GM21576 (cell line): ENCODE data around the gene CCPG1.
"Not testable (repeated sequence)": the region's sequence is repeated elsewhere in the genome, so short reads cannot be mapped to it uniquely, and the experiment has no call there.

Experiments
- ATAC-seq: cut with Tn5 transposase; IDR thresholded peaks from one replicate; pipeline ENCODE4 v1.9.1; 2021; ENCODE audit warnings: mild to moderate bottlenecking, moderate library complexity; ENCODE audit not compliant: unreplicated experiment

The CCPG1 gene

GRCh38 chr15:55408012-55408928 lies at the start of gene CCPG1, which contains the start of gene PIERCE2:
Gene CCPG1, minus strand, starts transcription at chr15:55408359. Its CDS starts 18,935 bp downstream, at chr15:55389424.
Gene PIERCE2, plus strand, starts transcription at chr15:55408495. Its CDS starts 274 bp downstream, at chr15:55408769.
- ATAC-seq = peak; percentile 90

- ATAC-seq = no peak
Observed at GRCh38 chr15:55457401-55458022, 49.4 kb upstream of the CCPG1 start.

DNA sequence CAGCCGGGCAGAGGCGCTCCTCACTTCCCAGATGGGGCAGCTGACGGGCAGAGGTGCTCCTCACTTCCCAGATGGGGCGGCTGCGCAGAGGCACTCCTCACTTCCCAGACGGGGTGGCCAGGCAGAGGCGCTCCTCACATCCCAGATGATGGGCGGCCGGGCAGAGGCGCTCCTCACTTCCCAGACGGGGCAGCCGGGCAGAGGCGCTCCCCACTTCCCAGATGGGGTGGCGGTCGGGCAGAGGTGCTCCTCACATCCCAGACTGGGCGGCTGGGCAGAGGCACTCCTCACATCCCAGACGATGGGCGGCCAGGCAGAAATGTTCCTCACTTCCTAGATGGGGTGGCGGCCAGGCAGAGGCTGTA lies 38.9 kb upstream of the CCPG1 start:
- not testable (repeated sequence) for ATAC-seq

DNA sequence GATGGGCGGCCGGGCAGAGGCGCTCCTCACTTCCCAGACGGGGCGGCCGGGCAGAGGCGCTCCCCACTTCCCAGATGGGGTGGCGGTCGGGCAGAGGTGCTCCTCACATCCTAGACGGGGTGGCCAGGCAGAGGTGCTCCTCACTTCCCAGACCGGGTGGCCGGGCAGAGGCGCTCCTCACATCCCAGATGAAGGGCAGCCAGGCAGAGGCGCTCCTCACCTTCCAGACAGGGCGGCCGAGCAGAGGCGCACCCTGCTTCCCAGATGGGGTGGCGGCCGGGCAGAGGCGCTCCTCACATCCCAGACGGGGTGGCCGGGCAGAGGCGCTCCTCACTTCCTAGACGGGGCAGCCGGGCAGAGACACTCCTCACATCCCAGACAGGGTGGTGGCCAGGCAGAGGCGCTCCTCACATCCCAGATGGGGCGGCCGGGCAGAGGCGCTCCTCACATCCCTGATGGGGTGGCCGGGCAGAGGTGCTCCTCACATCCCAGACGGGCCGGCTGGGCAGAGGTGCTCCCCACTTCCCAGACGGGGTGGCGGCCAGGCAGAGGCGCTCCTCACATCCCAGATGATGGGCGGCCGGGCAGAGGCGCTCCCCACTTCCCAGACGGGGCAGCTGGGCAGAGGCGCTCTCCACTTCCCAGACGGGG lies 38.3 kb upstream of the CCPG1 start:
- ATAC-seq = not testable (repeated sequence)

DNA sequence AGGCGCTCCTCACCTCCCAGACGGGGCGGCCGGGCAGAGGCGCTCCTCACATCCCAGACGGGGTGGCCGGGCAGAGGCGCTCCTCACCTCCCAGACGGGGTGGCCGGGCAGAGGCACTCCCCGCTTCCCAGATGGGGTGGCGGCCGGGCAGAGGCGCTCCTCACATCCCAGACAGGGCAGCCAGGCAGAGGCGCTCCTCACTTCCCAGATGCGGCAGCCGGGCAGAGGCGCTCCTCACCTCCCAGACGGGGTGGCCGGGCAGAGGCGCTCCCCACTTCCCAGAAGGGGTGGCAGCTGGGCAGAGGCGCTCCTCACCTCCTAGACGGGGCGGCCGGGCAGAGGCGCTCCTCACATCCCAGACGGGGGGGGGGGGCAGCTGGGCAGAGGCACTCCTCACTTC lies 37.8 kb upstream of the CCPG1 start:
- not testable (repeated sequence) for ATAC-seq

DNA sequence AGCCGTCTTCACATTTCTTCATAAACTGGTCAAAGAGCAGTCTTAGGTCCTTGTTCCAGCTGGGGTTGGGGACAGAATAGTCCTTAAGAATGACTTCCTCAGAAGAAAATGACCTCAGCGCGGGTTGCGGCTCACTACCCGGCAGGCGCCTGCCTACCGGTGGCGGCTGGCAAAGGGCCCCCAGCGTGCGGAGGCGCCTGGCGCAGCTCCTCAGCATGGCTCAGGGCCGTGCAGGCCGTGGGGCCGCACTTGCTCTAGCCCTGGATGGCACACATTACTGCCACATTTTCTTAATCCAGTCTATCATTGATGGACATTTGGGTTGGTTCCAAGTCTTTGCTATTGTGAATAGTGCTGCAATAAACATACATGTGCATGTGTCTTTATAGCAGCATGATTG lies 35.0 kb upstream of the CCPG1 start:
- not testable (repeated sequence) for ATAC-seq

GRCh38 chr15:55434989-55435825 lies 27.0 kb upstream of the CCPG1 start:
- no peak for ATAC-seq

- ATAC-seq = no peak
Observed at GRCh38 chr15:55422089-55422488, 13.9 kb upstream of the CCPG1 start.

DNA sequence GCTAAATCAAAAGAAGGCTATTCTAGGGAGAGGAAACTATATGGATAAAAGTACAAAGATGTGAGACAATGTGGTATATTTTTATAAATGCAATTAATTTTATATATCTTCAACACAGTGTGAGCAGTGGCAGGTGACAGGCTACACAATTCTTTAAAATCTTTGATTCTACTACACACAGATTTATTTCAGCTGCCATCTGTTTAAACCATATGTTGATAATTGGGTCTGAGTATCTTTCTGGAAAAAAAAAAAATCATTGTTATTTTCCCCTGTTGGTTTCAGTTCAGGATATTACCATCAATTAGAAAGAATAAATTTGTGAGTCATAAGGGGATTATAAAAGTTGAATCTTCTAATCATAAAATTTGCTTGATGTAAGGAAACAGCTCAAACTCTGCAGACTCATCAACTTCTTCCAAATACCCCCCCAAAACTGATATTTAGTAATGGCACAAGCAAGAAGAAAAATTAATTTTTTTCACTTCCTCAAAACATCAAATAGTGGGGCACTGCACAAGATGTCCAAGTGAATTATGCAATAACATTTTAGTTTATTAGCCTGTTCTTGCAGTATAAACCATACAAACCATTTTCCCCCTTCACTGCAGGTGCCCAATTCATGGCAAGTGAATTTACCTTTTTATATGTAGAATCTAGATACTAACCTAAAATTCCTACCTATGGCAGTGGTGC lies 12.2 kb upstream of the CCPG1 start:
- ATAC-seq = no peak

- ATAC-seq = not testable (repeated sequence)
Observed at GRCh38 chr15:55417678-55418077, 9.5 kb upstream of the CCPG1 start.

- not testable (repeated sequence) for ATAC-seq
Observed at GRCh38 chr15:55408976-55409375, 817 bp upstream of the CCPG1 start.

DNA sequence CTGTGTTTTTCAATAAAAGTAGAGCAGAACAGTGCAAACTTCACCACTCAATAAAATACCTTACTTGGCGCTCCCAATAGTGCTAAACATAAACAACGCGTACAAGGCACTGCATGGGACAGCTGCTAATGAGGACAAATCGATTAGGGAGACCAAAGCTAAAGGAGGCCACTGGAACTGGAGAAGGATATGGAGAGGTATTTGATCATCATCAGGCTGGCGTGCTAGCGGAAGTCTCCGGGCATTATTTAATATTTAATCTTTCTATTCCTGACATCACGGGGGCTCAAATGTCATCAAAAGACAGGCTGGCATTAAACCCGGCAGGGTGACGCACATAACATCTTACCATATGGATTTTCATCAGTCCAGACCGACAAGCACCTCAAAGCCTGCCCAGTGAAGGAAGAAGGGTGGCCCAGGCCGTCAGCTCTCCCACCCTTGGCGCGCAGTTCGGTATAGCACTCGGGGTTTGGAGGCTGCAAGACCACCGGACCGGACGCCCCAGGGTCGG lies 604 bp downstream of the CCPG1 start:
- peak; percentile 19 for ATAC-seq

DNA sequence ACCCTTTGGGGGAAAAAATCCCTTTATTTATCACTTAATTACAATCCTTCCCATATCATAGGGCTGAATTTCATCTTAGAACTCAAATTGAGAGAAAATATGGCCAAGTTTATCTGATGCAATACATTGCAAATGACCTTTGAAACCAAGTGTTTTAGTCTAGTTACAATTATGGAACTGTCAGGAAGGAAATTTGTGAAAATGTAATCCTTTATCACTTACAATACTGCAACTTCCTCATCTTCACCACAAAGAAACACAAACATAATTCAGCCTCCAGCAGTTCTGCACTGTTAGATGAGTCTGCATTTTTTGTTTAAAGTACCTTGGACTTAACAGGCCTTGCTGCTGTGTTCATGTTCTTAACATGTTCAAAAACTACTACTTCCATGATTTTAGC lies 4.6 kb downstream of the CCPG1 start:
- ATAC-seq = no peak

DNA sequence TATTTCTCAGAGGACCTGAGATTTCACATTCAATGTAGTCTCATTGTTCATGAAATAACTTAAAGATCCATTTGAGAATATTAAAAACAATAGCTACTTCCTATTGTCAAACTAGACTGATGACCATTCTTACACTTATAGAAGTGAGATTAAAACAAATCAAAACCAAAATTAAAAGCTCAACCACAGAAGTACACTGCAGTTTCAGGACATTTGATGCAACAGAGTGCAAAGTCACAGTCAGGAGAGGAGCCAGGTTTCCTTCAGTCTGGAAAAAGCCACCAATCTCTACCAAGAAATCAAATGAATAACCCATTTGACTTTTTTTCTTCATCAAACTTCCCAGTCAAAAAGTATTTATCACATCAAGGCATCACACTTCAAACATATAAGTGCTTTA lies 5.5 kb downstream of the CCPG1 start:
- ATAC-seq = no peak

GRCh38 chr15:55401786-55402246 lies 6.3 kb downstream of the CCPG1 start:
- no peak for ATAC-seq

DNA sequence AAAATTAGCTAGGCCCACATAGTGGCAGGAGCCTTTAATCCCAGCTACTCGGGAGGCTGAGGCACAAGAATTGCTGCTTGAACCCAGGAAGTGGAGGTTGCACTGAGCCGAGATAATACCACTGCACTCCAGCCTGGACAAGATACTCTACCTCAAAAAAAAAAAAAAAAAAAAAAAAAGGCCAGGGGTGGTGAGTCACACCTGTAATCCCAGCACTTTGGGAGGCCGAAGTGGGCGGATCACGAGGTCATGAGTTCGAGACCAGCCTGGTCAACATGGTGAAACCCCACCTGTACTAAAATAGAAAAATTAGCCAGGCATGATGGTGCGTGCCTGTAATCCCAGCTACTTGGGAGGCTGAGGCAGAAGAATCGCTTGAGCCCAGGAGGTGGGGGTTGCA lies 8.1 kb downstream of the CCPG1 start:
- ATAC-seq = not testable (repeated sequence)

- ATAC-seq = no peak
Observed at GRCh38 chr15:55398243-55398642, 9.9 kb downstream of the CCPG1 start.

GRCh38 chr15:55394694-55395093 lies 13.5 kb downstream of the CCPG1 start:
- ATAC-seq = no peak

- ATAC-seq = no peak
Observed at GRCh38 chr15:55389264-55389607, 18.9 kb downstream of the CCPG1 start.

- no peak for ATAC-seq
Observed at GRCh38 chr15:55387027-55387426, 21.1 kb downstream of the CCPG1 start.
